GM18520 (cell line): ENCODE results near the gene EIPR1.

Experiments
- ATAC-seq: cut with Tn5 transposase; IDR thresholded peaks from one replicate; pipeline ENCODE4 v1.9.1; 2021; ENCODE audit not compliant: unreplicated experiment

The EIPR1 gene

DNA sequence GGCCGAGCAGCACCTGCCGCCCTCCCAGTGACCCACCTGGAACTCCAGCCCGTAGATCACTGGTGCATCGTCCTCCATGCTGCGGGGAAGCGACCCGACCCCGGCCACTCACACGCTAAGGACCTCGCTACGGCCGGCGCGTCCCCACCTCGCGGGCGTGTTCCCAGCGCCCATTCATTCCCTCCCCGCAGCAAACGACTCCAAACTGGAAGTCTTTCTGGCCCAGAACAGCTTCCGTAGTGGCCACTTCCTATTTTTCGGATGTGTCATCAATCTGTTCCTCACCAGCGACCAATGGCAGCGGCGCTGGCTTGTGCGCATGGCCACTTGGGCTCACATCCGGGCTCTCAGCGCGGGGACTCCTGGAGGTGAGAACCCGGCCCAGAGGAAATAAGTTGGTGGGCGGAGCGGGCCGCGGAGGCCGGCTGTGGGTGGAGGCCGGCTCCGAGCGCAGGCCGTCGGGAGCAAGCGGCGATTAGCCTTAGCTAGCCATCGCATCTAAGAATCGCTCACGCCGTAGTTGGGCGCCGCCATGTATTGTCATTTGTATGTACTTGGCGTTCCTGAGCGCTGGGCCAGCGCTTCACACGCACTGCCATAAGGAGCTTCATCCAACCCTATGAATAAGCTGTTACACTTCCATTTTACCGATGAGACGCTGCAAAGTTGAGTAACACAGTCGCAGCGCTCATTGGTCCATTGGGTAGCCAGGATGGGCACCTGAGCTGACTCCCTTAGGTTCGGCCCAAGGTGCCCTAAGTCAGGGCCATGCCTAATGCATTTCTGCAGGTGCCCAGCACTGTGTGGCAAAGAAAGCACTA is at the start of gene EIPR1:
Gene EIPR1 (minus strand): TSS at position 207 of the 821 bp plus-strand sequence. CDS start 129 bp downstream, at position 78.
- peak; percentile 75 for ATAC-seq

GRCh38 chr2:3427272-3427671 is 49.7 kb upstream of the EIPR1 start:
- ATAC-seq = peak; percentile 80

- ATAC-seq = no peak
Measured at GRCh38 chr2:3426615-3427014, 49.0 kb upstream of the EIPR1 start.

- no peak for ATAC-seq
Measured at GRCh38 chr2:3424171-3424795, 46.7 kb upstream of the EIPR1 start.

GRCh38 chr2:3423492-3424170 is 46.0 kb upstream of the EIPR1 start:
- ATAC-seq = no peak

GRCh38 chr2:3422161-3422779 is 44.7 kb upstream of the EIPR1 start:
- peak; percentile 35 for ATAC-seq

DNA sequence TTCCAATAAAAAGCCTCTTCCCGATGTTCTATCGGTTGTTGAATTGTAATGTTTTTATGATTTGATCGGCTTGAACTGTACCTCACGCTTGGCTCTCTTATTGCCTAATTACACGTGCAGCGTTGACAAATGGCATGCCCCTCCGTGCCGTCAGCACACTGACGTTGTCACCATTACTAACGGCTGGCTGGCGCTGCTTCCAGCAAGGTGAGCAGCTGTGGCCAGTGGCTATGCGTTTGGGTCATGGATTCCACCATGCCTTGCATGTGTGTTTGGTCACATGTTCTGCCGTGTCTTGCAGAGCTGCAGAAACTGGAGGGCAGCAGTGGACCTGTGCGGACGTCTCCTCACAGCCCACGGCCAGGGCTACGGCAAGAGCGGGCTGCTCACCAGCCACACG is 44.0 kb upstream of the EIPR1 start:
- ATAC-seq = no peak

DNA sequence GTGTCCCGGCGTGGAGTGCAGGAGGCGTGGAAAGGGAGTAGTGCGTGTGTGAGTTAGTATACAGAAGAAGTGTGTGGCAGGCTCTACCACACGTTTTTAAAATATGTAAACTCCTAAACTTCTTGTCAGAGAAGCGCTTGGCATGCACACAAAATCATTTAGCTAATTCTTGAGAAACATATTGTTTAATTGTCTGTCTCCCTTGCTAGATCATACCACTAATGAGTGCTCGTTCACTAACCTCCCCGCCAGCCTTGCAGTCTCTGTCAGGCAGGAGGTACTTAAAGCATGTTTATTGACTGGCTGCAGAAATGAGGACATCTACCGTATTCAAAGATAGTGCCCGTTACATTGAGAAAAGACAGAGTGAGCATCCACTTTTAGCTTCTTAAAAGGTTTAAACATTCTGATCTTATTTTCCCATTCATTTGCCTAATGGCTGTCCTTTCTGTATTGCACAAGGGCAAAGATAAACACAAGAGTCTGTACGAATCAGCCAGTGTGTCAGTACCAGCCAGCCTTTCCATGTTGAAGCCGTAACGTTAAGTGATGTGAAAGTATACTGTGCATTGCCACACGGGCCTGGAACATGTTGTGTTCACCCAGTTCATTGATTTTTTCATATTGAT is 43.3 kb upstream of the EIPR1 start:
- ATAC-seq = no peak

DNA sequence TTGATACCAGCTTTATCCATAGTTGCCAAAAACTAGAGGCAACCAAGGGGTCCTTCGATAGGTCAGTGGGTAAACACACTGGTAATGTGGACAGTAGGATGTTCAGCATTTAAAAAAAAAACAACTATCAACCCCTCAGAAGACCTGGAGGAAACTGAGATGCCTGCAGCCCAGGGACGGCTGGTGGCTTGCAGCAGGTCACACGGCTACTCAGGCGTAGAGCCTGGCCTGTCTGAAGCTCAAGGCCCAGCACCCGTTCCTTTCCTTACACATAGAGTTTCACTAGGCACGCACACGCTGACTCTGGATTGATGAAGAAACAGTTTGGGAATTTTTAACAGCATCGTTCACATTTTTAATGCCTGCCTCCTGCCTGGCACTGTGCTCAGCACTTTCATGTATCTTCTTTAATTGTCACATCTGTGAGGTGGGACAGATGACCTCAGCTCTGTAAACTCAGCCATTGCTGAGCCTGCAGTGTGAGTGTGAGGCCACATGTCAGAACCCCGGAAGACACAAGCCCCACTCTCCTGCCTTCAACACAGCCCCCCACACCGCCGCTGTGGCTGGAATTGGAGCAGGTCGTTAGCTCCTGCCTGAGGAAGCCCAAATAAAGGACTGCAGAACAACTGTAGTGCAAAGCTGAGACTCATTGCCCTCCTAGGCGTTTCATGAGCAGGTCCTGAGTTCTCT is 42.6 kb upstream of the EIPR1 start:
- no peak for ATAC-seq

DNA sequence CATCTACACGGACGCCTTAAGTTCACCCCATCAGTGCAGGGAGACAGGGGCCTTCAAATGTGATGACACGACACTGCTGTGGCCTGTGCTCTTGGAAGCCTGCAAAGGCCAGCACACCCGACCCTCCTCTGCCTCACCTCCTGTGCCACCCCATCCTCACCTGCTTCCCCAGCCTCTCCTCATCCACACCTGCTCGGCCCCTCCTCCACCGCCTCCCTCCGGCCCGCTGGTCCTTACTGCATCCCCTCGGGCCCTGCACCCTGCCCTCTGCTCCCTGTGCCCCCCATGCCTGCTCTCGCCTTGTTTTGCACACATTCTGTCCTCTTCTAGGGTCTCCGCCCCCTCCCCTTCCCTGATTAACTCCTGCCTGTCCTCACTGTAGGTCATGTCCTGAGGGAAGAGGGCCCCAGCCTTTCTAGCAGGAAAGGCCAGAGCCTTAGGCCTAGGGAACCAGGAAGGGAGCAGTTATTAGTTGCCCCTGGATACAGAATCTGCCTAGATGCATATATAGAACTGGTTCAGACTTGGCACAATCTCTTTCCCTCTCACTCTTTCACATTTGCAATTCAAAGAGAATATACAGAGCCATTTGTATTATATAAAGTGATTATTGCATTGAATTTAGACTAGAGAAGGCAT is 41.3 kb upstream of the EIPR1 start:
- no peak for ATAC-seq

GRCh38 chr2:3414133-3414860 is 36.7 kb upstream of the EIPR1 start:
- ATAC-seq = no peak

- ATAC-seq = no peak
Measured at GRCh38 chr2:3413697-3414096, 36.1 kb upstream of the EIPR1 start.

DNA sequence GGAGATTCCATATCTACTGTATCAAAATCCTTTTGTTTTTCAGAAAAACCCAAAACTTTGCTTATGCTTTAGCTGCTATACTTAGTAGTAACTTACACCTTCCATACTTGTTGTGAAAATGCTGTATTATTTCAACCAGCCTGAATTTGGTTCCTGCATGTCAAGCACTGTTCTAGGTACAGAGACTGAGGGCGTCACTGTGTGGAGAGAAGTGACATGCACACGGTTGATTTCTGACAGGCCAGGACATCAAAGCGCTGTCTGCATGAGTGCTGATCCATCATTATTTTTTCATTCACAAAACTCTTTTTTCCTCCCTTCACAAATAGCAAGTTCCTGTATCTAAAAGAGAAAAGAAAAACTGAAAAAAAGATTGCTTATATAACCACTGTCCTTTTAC is 33.5 kb upstream of the EIPR1 start:
- ATAC-seq = no peak

GRCh38 chr2:3409627-3410170 is 32.1 kb upstream of the EIPR1 start:
- ATAC-seq = no peak

DNA sequence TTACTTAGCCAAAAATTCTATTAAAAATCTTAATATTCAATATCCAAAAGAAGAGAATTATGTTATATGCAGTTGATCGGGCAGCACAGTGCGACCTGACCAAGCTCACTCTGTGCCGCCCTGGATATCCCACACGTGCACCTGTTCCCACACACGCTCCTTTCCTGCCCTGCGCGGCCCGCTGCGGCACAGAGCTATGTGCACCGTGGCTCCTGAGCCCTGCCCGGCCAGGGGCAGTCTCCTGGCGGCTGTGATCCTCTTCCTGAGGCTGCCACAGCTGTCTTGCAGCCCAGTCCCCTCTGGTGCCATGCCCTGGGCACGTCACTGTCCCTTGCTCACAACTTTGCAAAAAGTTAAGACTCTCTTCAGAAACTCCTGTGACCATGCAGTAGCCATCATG is 31.2 kb upstream of the EIPR1 start:
- no peak for ATAC-seq

DNA sequence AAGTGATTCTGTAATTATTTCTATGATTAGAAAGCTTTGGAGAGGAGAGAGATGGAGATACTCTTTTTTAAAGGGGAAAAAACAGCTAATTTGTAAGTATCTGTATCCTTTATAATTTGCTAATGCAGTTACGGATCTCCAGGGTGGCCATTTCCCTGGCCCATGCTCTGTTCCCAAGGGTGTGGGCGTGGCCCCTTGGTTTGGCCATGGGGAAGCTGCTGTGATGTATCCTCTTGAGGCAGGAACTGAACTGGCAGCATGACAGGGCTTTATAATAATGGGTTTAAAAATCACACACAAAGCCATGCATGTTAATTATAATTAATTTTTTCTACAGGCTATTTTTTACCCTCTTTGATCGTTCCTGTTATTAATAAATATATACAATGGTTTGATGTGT is 28.9 kb upstream of the EIPR1 start:
- ATAC-seq = no peak

- ATAC-seq = no peak
Measured at GRCh38 chr2:3405876-3406275, 28.3 kb upstream of the EIPR1 start.

DNA sequence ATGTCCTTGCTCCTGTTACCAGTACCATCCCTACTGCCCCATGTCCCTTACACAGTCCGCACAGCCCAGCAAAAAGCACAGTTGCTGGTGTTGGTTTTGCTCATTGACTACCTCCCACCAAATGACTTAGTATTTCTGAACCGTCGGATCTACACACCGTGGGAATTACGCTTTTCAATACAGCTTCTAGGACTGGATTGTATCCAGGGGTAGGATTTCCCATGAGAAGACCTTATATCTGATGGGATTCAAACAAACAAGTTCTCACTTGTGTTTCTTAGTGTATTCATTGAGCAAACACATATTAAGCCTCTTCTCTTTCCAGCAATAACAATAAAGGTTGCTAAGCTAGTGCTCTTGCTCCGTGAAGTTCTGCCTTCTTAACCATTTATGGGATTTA is 27.7 kb upstream of the EIPR1 start:
- no peak for ATAC-seq

DNA sequence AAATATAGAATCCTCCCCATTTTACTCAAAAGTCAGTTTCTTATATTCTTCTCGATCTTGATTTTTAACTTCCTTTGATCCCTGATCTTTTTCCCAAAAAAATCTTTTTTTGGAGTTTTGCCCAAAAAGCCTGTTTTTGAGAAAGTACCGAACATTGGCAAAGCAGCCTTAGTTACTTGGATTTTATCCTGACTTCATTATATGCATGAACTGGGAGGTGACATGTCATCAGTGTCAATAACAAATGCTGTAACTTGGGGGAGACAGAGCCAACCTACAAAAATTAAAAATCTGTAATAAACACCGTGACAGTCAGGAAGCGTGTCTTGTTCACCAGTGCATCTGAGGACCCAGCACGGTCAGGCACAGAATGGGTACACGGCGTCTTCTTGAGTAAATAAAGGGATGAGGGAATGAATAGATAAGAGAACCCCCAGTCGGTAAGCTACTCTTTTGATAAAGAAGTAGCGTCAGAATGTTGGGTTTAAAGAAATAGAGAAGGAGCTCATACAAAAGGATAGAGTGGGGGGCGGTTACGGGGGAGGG is 26.8 kb upstream of the EIPR1 start:
- no peak for ATAC-seq
